Measurements from ENCODE around the gene AHI1.

DNA sequence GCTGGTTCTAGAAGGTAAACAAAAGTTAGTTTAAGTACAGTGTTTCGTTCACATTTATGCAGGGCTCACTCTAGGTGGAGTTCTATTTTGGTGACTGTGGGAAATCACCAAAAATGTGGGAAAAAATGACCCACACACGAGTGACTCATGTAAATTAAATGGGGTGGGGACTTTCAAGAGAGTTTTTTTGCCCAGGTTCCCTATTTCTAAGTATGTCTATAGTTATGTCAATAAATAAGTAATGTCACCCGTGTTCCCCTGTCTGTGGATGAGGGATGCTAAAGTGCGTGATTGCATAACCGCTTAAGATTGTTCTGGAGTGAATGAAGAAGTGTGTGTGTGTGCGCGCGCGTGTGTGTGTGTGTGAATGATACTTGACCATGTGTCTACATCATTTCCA, 247.3 kb downstream of the AHI1 start:
- TF ChIP-seq BHLHE40 (IDR thresholded peaks at IDR 0.05; ENCODE audit: borderline replicate concordance in 1 of 2, low read depth in 2 of 2, low read length in 1 of 2) = no peak
- TF ChIP-seq, protein P1, sequence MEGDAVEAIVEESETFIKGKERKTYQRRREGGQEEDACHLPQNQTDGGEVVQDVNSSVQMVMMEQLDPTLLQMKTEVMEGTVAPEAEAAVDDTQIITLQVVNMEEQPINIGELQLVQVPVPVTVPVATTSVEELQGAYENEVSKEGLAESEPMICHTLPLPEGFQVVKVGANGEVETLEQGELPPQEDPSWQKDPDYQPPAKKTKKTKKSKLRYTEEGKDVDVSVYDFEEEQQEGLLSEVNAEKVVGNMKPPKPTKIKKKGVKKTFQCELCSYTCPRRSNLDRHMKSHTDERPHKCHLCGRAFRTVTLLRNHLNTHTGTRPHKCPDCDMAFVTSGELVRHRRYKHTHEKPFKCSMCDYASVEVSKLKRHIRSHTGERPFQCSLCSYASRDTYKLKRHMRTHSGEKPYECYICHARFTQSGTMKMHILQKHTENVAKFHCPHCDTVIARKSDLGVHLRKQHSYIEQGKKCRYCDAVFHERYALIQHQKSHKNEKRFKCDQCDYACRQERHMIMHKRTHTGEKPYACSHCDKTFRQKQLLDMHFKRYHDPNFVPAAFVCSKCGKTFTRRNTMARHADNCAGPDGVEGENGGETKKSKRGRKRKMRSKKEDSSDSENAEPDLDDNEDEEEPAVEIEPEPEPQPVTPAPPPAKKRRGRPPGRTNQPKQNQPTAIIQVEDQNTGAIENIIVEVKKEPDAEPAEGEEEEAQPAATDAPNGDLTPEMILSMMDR (IDR thresholded peaks at IDR 0.05 in 2 of 3, conservative IDR thresholded peaks at IDR 0.05 in 1 of 3; ENCODE audit: control insufficient read depth in 2 of 3, extremely low read depth in 1 of 3, insufficient read depth in 1 of 3, low read depth in 3 of 3, low read length in 3 of 3) = no peak
- no peak for TF ChIP-seq EZH2 (IDR thresholded peaks at IDR 0.05; ENCODE audit: borderline replicate concordance, control insufficient read depth, low read depth, low read length)
- TF ChIP-seq SMC3 (IDR thresholded peaks at IDR 0.05; ENCODE audit: borderline replicate concordance, low read length) = no peak

All from GM12878 (cell line).